PC-3 (cell line): Measurements from ENCODE around the gene SH3PXD2A.

Experiments
- EZH2 ChIP-seq: fragments of 300-600 bp; sonication (generic); IDR thresholded peaks from one replicate; pipeline ENCODE4 v1.6.1; 2017; ENCODE audit warnings: antibody characterized with exemption, mild to moderate bottlenecking, low read length; ENCODE audit not compliant: unreplicated experiment
- EZH2phosphoT487 ChIP-seq: fragments of 300-600 bp; sonication (generic); IDR thresholded peaks from 2 replicates; pipeline ENCODE4 v1.6.1; 2018; ENCODE audit warnings: mild to moderate bottlenecking, antibody characterized with exemption, low read length, borderline replicate concordance
- TF ChIP-seq, protein P1 (sequence below): fragments of 300-600 bp; sonication (generic); conservative IDR thresholded peaks from 2 replicates; pipeline ENCODE4 v1.5.1; 2017; ENCODE audit warnings: antibody characterized with exemption, low read depth, mild to moderate bottlenecking, low read length

DNA sequence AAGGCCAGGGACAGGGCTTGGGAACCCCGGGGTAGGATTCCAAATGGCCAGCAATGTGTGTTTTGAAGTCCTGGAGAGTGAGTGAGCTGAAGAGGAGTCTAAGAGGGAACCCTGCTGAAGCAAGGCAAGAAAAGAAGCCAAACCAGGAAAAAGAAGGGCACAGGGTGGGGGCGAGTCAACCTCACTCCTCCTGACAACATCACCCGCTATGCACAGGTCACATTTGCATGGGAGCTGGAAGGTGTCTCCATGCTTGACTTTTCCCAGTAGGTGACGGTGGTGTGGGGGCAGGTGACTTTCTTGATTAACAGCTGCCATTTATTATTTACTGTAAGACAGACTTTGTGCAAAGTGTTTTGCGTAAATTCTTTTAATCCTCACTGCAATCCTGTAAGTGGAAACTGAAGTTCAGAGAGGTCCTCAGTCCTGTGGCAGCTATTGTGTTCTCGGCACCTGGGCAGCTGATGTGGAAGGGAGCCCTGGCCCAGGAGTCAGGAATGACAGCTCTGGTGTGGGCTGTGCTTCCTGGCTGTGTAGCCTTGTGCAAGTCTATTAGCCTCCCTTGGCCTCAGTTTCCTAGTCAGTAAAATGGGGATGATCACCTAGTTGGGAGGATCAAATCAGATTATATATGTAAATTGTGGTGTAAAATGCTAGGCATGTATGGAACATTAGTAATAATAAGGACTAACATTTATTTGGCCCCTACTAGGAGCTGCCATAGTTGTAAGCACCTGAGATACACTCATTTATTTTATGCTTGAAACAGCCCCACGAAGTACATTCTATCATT, 90.9 kb downstream of the SH3PXD2A start:
- TF ChIP-seq, protein P1, sequence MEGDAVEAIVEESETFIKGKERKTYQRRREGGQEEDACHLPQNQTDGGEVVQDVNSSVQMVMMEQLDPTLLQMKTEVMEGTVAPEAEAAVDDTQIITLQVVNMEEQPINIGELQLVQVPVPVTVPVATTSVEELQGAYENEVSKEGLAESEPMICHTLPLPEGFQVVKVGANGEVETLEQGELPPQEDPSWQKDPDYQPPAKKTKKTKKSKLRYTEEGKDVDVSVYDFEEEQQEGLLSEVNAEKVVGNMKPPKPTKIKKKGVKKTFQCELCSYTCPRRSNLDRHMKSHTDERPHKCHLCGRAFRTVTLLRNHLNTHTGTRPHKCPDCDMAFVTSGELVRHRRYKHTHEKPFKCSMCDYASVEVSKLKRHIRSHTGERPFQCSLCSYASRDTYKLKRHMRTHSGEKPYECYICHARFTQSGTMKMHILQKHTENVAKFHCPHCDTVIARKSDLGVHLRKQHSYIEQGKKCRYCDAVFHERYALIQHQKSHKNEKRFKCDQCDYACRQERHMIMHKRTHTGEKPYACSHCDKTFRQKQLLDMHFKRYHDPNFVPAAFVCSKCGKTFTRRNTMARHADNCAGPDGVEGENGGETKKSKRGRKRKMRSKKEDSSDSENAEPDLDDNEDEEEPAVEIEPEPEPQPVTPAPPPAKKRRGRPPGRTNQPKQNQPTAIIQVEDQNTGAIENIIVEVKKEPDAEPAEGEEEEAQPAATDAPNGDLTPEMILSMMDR: no peak
- TF ChIP-seq EZH2phosphoT487: no peak
- TF ChIP-seq EZH2: no peak
